HG03342 (cell line): Measurements from ENCODE around the gene REG3A.

Experiments used
- ATAC-seq: cut with Tn5 transposase; IDR thresholded peaks from one replicate; pipeline ENCODE4 v1.9.1; 2021; ENCODE audit warnings: mild to moderate bottlenecking, moderate library complexity; ENCODE audit not compliant: unreplicated experiment

Gene REG3A

GRCh38 chr2:79122676-79123075, 36.9 kb downstream of the REG3A start:
- no peak for ATAC-seq

GRCh38 chr2:79120194-79120713, 39.3 kb downstream of the REG3A start, which contains the start of gene REG1A:
Gene REG1A, plus strand, starts transcription at chr2:79120488. Its CDS starts 374 bp downstream, at chr2:79120862.
- ATAC-seq = no peak

- ATAC-seq = no peak
These were observed 42.3 kb downstream of the REG3A start for GRCh38 chr2:79116997-79117928.

- no peak for ATAC-seq
These were observed 44.6 kb downstream of the REG3A start for GRCh38 chr2:79114797-79115494.

- ATAC-seq = no peak
These were observed 47.3 kb downstream of the REG3A start for GRCh38 chr2:79112269-79112668.
